Ascending aorta (tissue), 2 donors: ENCODE measurements around the gene CSNK1G1. TPM values are rescaled to one million over a fixed set of nuclear protein-coding genes. Genes with fewer than 3 reads are reported as not detected.

Experiments used
- DNase-seq, 2 donors: peaks; one replicate each; pipeline ENCODE4 v3.0.0-alpha.2; 2019; ENCODE audit warnings: low spot score in 2 of 2
- H3K27ac ChIP-seq, 2 donors: fragments of 200-600 bp; sonication (generic); one replicate each; pipeline ENCODE4 v1.5.1; 2016 to 2017; ENCODE audit warnings: mild to moderate bottlenecking in 1 of 2
- H3K27me3 ChIP-seq: fragments of 200-600 bp; sonication (generic); one replicate; pipeline ENCODE4 v1.5.1; 2017
- H3K36me3 ChIP-seq, 2 donors: fragments of 200-600 bp; sonication (generic); one replicate each; pipeline ENCODE4 v1.5.1; 2016
- H3K4me1 ChIP-seq, 2 donors: fragments of 200-600 bp; sonication (generic); one replicate each; pipeline ENCODE4 v1.5.1; 2016 to 2017; ENCODE audit warnings: mild to moderate bottlenecking in 1 of 2
- H3K4me3 ChIP-seq, 2 donors: fragments of 200-600 bp; sonication (generic); one replicate each; pipeline ENCODE4 v1.5.1; 2016 to 2017; ENCODE audit warnings: mild to moderate bottlenecking in 1 of 2
- H3K9me3 ChIP-seq, 2 donors: fragments of 200-600 bp; sonication (generic); one replicate each; pipeline ENCODE4 v1.5.1; 2016
- CTCF ChIP-seq, 3 experiments: fragments of 200-600 bp in 2 of 3; fragments of 450-650 bp in 1 of 3; sonication (generic) in 2 of 3; IDR thresholded peaks; one replicate each; pipeline ENCODE4 v1.5.1; 2016 to 2019; ENCODE audit warnings: antibody characterized with exemption in 3 of 3, mild to moderate bottlenecking in 1 of 3, moderate library complexity in 1 of 3
- intact Hi-C: fragments of 100-400 bp; cut with DNase I; formaldehyde crosslinking; loops from one replicate; pipeline ENCODE4 v1.15.1; 2023
- total RNA-seq: library from RNA; depleted of rRNA; stranded (reverse); fragments of >200 nt; gene quantifications from one replicate; pipeline ENCODE4 v1.1.0, GENCODE V29; 2016

CSNK1G1 gene
- total RNA-seq, 1 donor from 2014 or later, result 12.9 TPM

GRCh38 chr15:64245405-64245804 is 110.6 kb downstream of the CSNK1G1 start:
- H3K9me3 ChIP-seq, result no peaks in the 10 kb centered on the region
- H3K4me1 ChIP-seq, result peaks cover 0 to 4% of the 10 kb centered on the region in 2 donors
- no peaks in the 10 kb centered on the region for H3K36me3 ChIP-seq
- H3K27me3 ChIP-seq, result no peaks in the 10 kb centered on the region
- TF ChIP-seq CTCF (IDR thresholded peaks at IDR 0.05), result no peak
- H3K4me3 ChIP-seq, result no peak overlapping the region
- intact Hi-C loops, result no loop called here
- no peak for DNase-seq
- H3K27ac ChIP-seq, result no peak overlapping the region

GRCh38 chr15:64237677-64238076 is 118.3 kb downstream of the CSNK1G1 start:
- no peak overlapping the region for H3K27ac ChIP-seq
- no peaks in the 10 kb centered on the region for H3K27me3 ChIP-seq
- no peaks in the 10 kb centered on the region for H3K9me3 ChIP-seq
- no peak for DNase-seq
- intact Hi-C loops, result no loop called here
- no peak overlapping the region for H3K4me3 ChIP-seq
- no peaks in the 10 kb centered on the region for H3K36me3 ChIP-seq
- H3K4me1 ChIP-seq, result no peaks in the 10 kb centered on the region
- no peak for TF ChIP-seq CTCF (IDR thresholded peaks at IDR 0.05)

- no peak for DNase-seq
- intact Hi-C loops, result no loop called here
- no peaks in the 10 kb centered on the region for H3K36me3 ChIP-seq
Observed at GRCh38 chr15:64236156-64236894, 119.6 kb downstream of the CSNK1G1 start.

GRCh38 chr15:64235552-64235951 is 120.4 kb downstream of the CSNK1G1 start:
- Histone ChIP-seq H3K9me3 (no peaks in the 10 kb centered on the region), H3K4me3 (no peak overlapping the region), H3K4me1 (no peaks in the 10 kb centered on the region), H3K27me3 (no peaks in the 10 kb centered on the region), H3K27ac (no peak overlapping the region), H3K36me3 (no peaks in the 10 kb centered on the region)
- intact Hi-C loops, result no loop called here
- no peak for TF ChIP-seq CTCF (IDR thresholded peaks at IDR 0.05)
- DNase-seq, result no peak

More at GRCh38 chr15:64236156-64236894, 119.6 kb downstream of the CSNK1G1 start:
- H3K9me3 ChIP-seq, result no peaks in the 10 kb centered on the region
- TF ChIP-seq CTCF (IDR thresholded peaks at IDR 0.05), result no peak
- H3K27me3 ChIP-seq, result no peaks in the 10 kb centered on the region
- H3K4me1 ChIP-seq, result no peaks in the 10 kb centered on the region
- H3K27ac ChIP-seq, result no peak overlapping the region
- no peak overlapping the region for H3K4me3 ChIP-seq

- no peaks in the 10 kb centered on the region for H3K4me1 ChIP-seq
- H3K27ac ChIP-seq, result no peak overlapping the region
- no peak for TF ChIP-seq CTCF (IDR thresholded peaks at IDR 0.05)
- no peak overlapping the region for H3K4me3 ChIP-seq
- no peaks in the 10 kb centered on the region for H3K27me3 ChIP-seq
- H3K9me3 ChIP-seq, result no peaks in the 10 kb centered on the region
- DNase-seq, result no peak
- intact Hi-C loops, result no loop called here
- no peaks in the 10 kb centered on the region for H3K36me3 ChIP-seq
Observed at GRCh38 chr15:64233299-64233698, 122.7 kb downstream of the CSNK1G1 start.
